H1 (cell line): ENCODE measurements around the gene ORAI1. TPM values are rescaled to one million over a fixed set of nuclear protein-coding genes. Genes with fewer than 3 reads are reported as not detected.
A peak's percentile ranks its signal among the peaks of the same experiment; 100 is the strongest.

Experiments
- CTCF ChIA-PET: fragments of 300-600 bp; sonication (Branson Sonifier 250); formaldehyde crosslinking; loops from one replicate; lab custom pipeline; 2021; ENCODE audit not compliant: partially characterized antibody; lab: Charles Lee
- POLR2A ChIA-PET: fragments of 300-600 bp; sonication (Branson Sonifier 250); formaldehyde crosslinking; loops from one replicate; lab custom pipeline; 2021; ENCODE audit warnings: inconsistent platforms; ENCODE audit not compliant: partially characterized antibody; lab: Charles Lee
- DNase-seq, 2 experiments: peaks; one replicate each; pipeline versions ENCODE4 v3.0.0 to v3.0.0-alpha.2; 2010 to 2022; ENCODE audit warnings: low spot score in 2 of 2, low read depth in 1 of 2, mixed read lengths in 1 of 2
- FAIRE-seq: peaks from 2 replicates; lab custom pipeline; 2011; peaks lifted over from hg19 to GRCh38; lab: Jason Lieb, UNC
- H2AFZ ChIP-seq: 2 replicates; pipeline ENCODE4 v1.8.1; 2012; ENCODE audit warnings: low read length, inconsistent platforms
- H2AK5ac ChIP-seq: 2 replicates; pipeline ENCODE4 v1.6.1; 2013; ENCODE audit warnings: low read depth, low read length
- H2BK120ac ChIP-seq: replicated peaks from 2 replicates; pipeline ENCODE3; 2013; ENCODE audit warnings: low read depth, low read length, inconsistent platforms
- H2BK12ac ChIP-seq: 2 replicates; pipeline ENCODE4 v1.6.1; 2013; ENCODE audit warnings: low read depth, low read length
- H2BK15ac ChIP-seq: 2 replicates; pipeline ENCODE4 v1.6.1; 2013; ENCODE audit warnings: low read length
- H2BK20ac ChIP-seq: 2 replicates; pipeline ENCODE4 v1.6.1; 2013; ENCODE audit warnings: low read length
- H2BK5ac ChIP-seq: 2 replicates; pipeline ENCODE4 v1.6.1; 2013; ENCODE audit warnings: low read depth, low read length
- H3K14ac ChIP-seq: 2 replicates; pipeline ENCODE4 v1.6.1; 2013; ENCODE audit warnings: inconsistent platforms; ENCODE audit not compliant: insufficient read length
- H3K18ac ChIP-seq: 2 replicates; pipeline ENCODE4 v1.6.1; 2013; ENCODE audit warnings: low read length; ENCODE audit errors: extremely low read depth
- H3K23ac ChIP-seq: 2 replicates; pipeline ENCODE4 v1.6.1; 2013; ENCODE audit warnings: inconsistent platforms; ENCODE audit not compliant: insufficient read length
- H3K23me2 ChIP-seq: 2 replicates; pipeline ENCODE4 v1.6.1; 2013; ENCODE audit warnings: low read depth, low read length
- H3K27ac ChIP-seq: 2 replicates; pipeline ENCODE4 v1.6.1; 2011; ENCODE audit warnings: low read depth, low read length, inconsistent platforms
- H3K27me3 ChIP-seq, 4 experiments: replicated peaks in 1 of 4; 1 replicate in 1 of 4; 2 replicates in 3 of 4; pipeline versions ENCODE4 v1.6.1 to v1.8.1; 2011 to 2013; ENCODE audit warnings: low read length in 3 of 4, mild to moderate bottlenecking in 3 of 4, inconsistent platforms in 2 of 4, mixed read lengths in 2 of 4, moderate library complexity in 1 of 4; ENCODE audit not compliant: control insufficient read depth in 3 of 4, insufficient read depth in 3 of 4; ENCODE audit errors: extremely low read depth in 1 of 4
- H3K36me3 ChIP-seq, 4 experiments: 2 replicates each; pipeline versions ENCODE4 v1.6.1 to v1.8.1; 2011 to 2013; ENCODE audit warnings: mild to moderate bottlenecking in 4 of 4, low read length in 3 of 4, moderate library complexity in 2 of 4, control low read depth in 1 of 4, inconsistent platforms in 1 of 4; ENCODE audit not compliant: insufficient read depth in 4 of 4, control insufficient read depth in 2 of 4
- H3K4ac ChIP-seq: replicated peaks from 2 replicates; pipeline ENCODE3; 2013; ENCODE audit warnings: low read length, low read depth, mixed read lengths, inconsistent platforms; ENCODE audit not compliant: insufficient read length
- H3K4me1 ChIP-seq, 4 experiments: replicated peaks in 1 of 4; 1 replicate in 1 of 4; 2 replicates in 3 of 4; pipeline versions ENCODE4 v1.6.1 to v1.8.1; 2011 to 2013; ENCODE audit warnings: low read length in 3 of 4, inconsistent platforms in 2 of 4, mixed read lengths in 1 of 4; ENCODE audit not compliant: insufficient read depth in 4 of 4, control insufficient read depth in 3 of 4
- H3K4me2 ChIP-seq, 2 experiments: 2 replicates each; pipeline versions ENCODE4 v1.6.1 to v1.8.1; 2011 to 2013; ENCODE audit warnings: low read depth in 2 of 2, low read length in 2 of 2, control low read depth in 1 of 2, inconsistent platforms in 1 of 2, mild to moderate bottlenecking in 1 of 2; ENCODE audit not compliant: insufficient read depth in 1 of 2
- H3K4me3 ChIP-seq, 4 experiments: fragments of 200-600, 300-600 bp in 1 of 4; sonication (generic), shearing (Covaris generic), sonication (Bioruptor Twin) in 1 of 4; 2 replicates each; pipeline versions ENCODE4 v1.5.1 to v1.8.1; 2011 to 2016; ENCODE audit warnings: low read length in 4 of 4, low read depth in 3 of 4, control low read depth in 2 of 4, inconsistent platforms in 2 of 4, mild to moderate bottlenecking in 2 of 4, mixed read lengths in 1 of 4, moderate library complexity in 1 of 4; ENCODE audit not compliant: insufficient read depth in 2 of 4; ENCODE audit errors: extremely low read depth in 1 of 4
- H3K56ac ChIP-seq: replicated peaks from 2 replicates; pipeline ENCODE3; 2013; ENCODE audit warnings: low read depth, mild to moderate bottlenecking, mixed read lengths, low read length, inconsistent platforms; ENCODE audit not compliant: insufficient read length
- H3K79me1 ChIP-seq: 2 replicates; pipeline ENCODE4 v1.6.1; 2013; ENCODE audit warnings: low read depth, low read length, control low read depth
- H3K79me2 ChIP-seq, 2 experiments: 2 replicates each; pipeline versions ENCODE4 v1.6.1 to v1.8.1; 2012 to 2013; ENCODE audit warnings: low read length in 2 of 2, mild to moderate bottlenecking in 2 of 2, inconsistent platforms in 1 of 2; ENCODE audit not compliant: insufficient read depth in 2 of 2, control insufficient read depth in 1 of 2
- H3K9ac ChIP-seq, 4 experiments: replicated peaks in 1 of 4; 1 replicate in 1 of 4; 2 replicates in 3 of 4; pipeline versions ENCODE4 v1.6.1 to v1.8.1; 2011 to 2013; ENCODE audit warnings: low read depth in 3 of 4, low read length in 3 of 4, control low read depth in 2 of 4, mild to moderate bottlenecking in 2 of 4, moderate library complexity in 2 of 4, inconsistent platforms in 1 of 4; ENCODE audit errors: extremely low read depth in 1 of 4
- H3K9me3 ChIP-seq, 2 experiments: 2 replicates each; pipeline versions ENCODE4 v1.6.1 to v1.8.1; 2012 to 2013; ENCODE audit warnings: mild to moderate bottlenecking in 2 of 2, moderate library complexity in 2 of 2, control low read depth in 1 of 2, inconsistent platforms in 1 of 2, low read depth in 1 of 2, low read length in 1 of 2, mixed read lengths in 1 of 2; ENCODE audit not compliant: insufficient read depth in 2 of 2
- H4K20me1 ChIP-seq, 2 experiments: replicated peaks in 1 of 2; 2 replicates each; pipeline versions ENCODE3 to v1.8.1; 2011 to 2013; ENCODE audit warnings: inconsistent platforms in 2 of 2, low read length in 2 of 2, mild to moderate bottlenecking in 1 of 2; ENCODE audit not compliant: insufficient read depth in 2 of 2, control insufficient read depth in 1 of 2
- H4K5ac ChIP-seq: 2 replicates; pipeline ENCODE4 v1.6.1; 2013; ENCODE audit warnings: low read length, low read depth, mixed read lengths, inconsistent platforms; ENCODE audit not compliant: insufficient read length
- H4K8ac ChIP-seq: 2 replicates; pipeline ENCODE4 v1.8.0; 2013; ENCODE audit warnings: mild to moderate bottlenecking, moderate library complexity, low read length, inconsistent platforms; ENCODE audit not compliant: insufficient read depth; ENCODE audit errors: extremely low read depth
- H4K91ac ChIP-seq: replicated peaks from 2 replicates; pipeline ENCODE3; 2013; ENCODE audit warnings: low read length, mixed read lengths, inconsistent platforms; ENCODE audit not compliant: insufficient read length
- ASH2L ChIP-seq: fragments of 200-600, 300-600 bp; sonication (generic); IDR thresholded peaks from one replicate; pipeline ENCODE4 v1.7.1; 2017; ENCODE audit warnings: low read length
- CBX5 ChIP-seq: fragments of 300-800, 300-1000 bp; sonication (generic); IDR thresholded peaks from 2 replicates; pipeline ENCODE4 v1.7.1; 2016; ENCODE audit warnings: antibody characterized with exemption, low read length, low read depth
- CTBP2 ChIP-seq: IDR thresholded peaks from 2 replicates; pipeline ENCODE4 v1.7.0; 2011; ENCODE audit warnings: borderline replicate concordance, mild to moderate bottlenecking, moderate library complexity, mixed read lengths, low read length; ENCODE audit not compliant: insufficient read depth, insufficient read length
- EGR1 ChIP-seq: IDR thresholded peaks from 2 replicates; pipeline ENCODE4 v1.6.1; 2011; ENCODE audit warnings: low read depth, low read length, borderline replicate concordance
- GABPA ChIP-seq: IDR thresholded peaks from 2 replicates; pipeline ENCODE4 v1.6.1; 2011; ENCODE audit warnings: mild to moderate bottlenecking, low read length, moderate library complexity, borderline replicate concordance; ENCODE audit not compliant: insufficient read depth
- KDM5A ChIP-seq: fragments of 200-600 bp; IDR thresholded peaks from 2 replicates; pipeline ENCODE4 v1.7.1; 2012; ENCODE audit warnings: mild to moderate bottlenecking, low read length, inconsistent platforms, mixed read lengths
- SRF ChIP-seq: IDR thresholded peaks from 2 replicates; pipeline ENCODE4 v1.6.1; 2011; ENCODE audit warnings: mild to moderate bottlenecking, low read depth, low read length, moderate library complexity
- WGBS, 2 experiments: shearing (Covaris generic) in 1 of 2; methylation state at CpG; one replicate each; pipeline versions ENCODE4 v1.1.6 to v1.1.7; 2013 to 2015; ENCODE audit warnings: low lambda C conversion rate in 2 of 2, mixed read lengths in 2 of 2, inconsistent platforms in 1 of 2, low coverage in 1 of 2, missing lambda C conversion rate in 1 of 2; ENCODE audit not compliant: insufficient replicate concordance in 2 of 2, insufficient coverage in 1 of 2, insufficient read length in 1 of 2; ENCODE audit errors: extremely low coverage in 1 of 2, missing lambda C conversion rate in 1 of 2; 5-methylcytosine and 5-hydroxymethylcytosine counted together
- long read RNA-seq, 2 experiments: library from RNA in 1 of 2; library from capped mRNA in 1 of 2; stranded (forward); transcript quantifications; one replicate each; pipeline ENCODE4 v2.0.0, GENCODE V29; 2021; ENCODE audit warnings: inconsistent platforms in 1 of 2
- polyA minus RNA-seq, 3 experiments: library from RNA; depleted of rRNA, polyadenylated mRNA; stranded (reverse); fragments of >200 nt; gene quantifications; 1 replicate in 2 of 3; 2 replicates in 1 of 3; pipeline ENCODE4 v1.2.3, GENCODE V29; 2011
- polyA plus RNA-seq, 7 experiments: library from polyadenylated mRNA; depleted of rRNA in 3 of 7; stranded (reverse) in 5 of 7; unstranded in 2 of 7; fragments of >200 nt in 5 of 7; fragments of 200-250 nt in 2 of 7; gene quantifications; 1 replicate in 5 of 7; 2 replicates in 1 of 7; 4 replicates in 1 of 7; pipeline versions ENCODE4 v1.2.1 to v1.2.3, GENCODE V29; 2011 to 2013; ENCODE audit warnings: missing spikeins in 2 of 7, mixed read lengths in 2 of 7
- total RNA-seq: library from RNA; stranded (reverse); fragmentation: NEBNext Ultra II Directional; extraction: Animal tissue kit (Norgen Biotek cat#: 25700); gene quantifications from 2 replicates; pipeline ENCODE4 v1.2.1, GENCODE V29; 2021
- TF ChIP-seq, protein P1 (sequence below): IDR thresholded peaks from 2 replicates; pipeline ENCODE4 v1.6.1; 2012; ENCODE audit warnings: inconsistent platforms

Gene ORAI1
- 28.4 and 29.9 TPM in 2 replicates for total RNA-seq
- polyA plus RNA-seq (2011; rRNA removed) = 71.5 and 101 TPM in 2 replicates
- polyA plus RNA-seq (2011; cell fraction: cytosol; rRNA removed) = 41.8 TPM
- polyA plus RNA-seq (2011; cell fraction: nucleus; rRNA removed) = 39.3 TPM
- 16.2 to 31.6 TPM (median 27.3 TPM) in 4 replicates for polyA plus RNA-seq (2012, experiment 1 of 2)
- 24.8 TPM for polyA plus RNA-seq (2012, experiment 2 of 2)
- 27.2 TPM for polyA plus RNA-seq (2013, experiment 1 of 2)
- 31.4 TPM for polyA plus RNA-seq (2013, experiment 2 of 2)
- polyA minus RNA-seq (2011; rRNA and poly(A)+ RNA removed) = 21.6 and 29.6 TPM in 2 replicates
- polyA minus RNA-seq (2011; cell fraction: cytosol; rRNA and poly(A)+ RNA removed) = 46.5 TPM
- polyA minus RNA-seq (2011; cell fraction: nucleus; rRNA and poly(A)+ RNA removed) = 26.7 TPM
- long read RNA-seq, experiment 1, transcript ORAI1-203 (2 exons, 2,138 nt) = major isoform, 56 of 74 reads
- long read RNA-seq, experiment 1, partial matches to known transcripts = 10 of 74 reads
- long read RNA-seq, experiment 1, other reads (novel, unspliced or antisense) = 6 of 74 reads
- long read RNA-seq, experiment 2, partial matches to known transcripts = 0 of 1 reads
- long read RNA-seq, experiment 2, other reads (novel, unspliced or antisense) = 1 of 1 reads

DNA sequence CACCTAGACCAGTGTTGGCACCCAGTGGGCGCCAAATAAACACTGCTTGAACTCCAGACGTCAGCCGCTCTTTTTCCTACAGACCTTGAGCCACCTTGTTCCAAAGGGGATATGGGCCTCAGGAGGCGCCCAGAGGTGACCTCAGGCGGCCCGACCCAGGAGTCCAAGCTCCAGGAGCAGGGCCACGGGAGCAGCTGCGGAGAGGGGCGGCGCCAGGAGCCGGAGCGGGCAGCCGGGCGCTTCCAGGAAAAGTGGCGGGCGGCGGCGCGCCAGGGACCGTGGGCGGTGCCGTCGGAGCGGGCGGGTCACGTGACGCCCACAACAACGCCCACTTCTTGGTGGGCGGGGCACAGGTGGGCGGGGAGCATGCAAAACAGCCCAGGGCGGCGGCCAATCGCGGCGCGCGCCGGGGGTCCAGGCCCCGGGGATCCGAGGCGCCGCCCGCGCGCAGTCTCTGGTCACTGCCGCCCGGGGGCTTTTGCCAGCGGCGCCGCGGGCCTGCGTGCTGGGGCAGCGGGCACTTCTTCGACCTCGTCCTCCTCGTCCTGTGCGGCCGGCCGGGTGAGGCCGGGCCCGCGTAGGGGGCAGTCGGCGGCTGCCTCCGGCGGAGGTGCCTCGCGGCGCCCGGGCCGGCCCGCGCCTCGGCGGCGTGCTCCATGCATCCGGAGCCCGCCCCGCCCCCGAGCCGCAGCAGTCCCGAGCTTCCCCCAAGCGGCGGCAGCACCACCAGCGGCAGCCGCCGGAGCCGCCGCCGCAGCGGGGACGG is at the start of gene ORAI1:
ORAI1 (plus strand) TSS at position 444 of the 766 bp plus-strand sequence.
- WGBS, 2 experiments = 6% methylated on average over 17 of the region's 92 CpGs; no CpG with 5 or more reads in 1 of the 2 experiments
- H3K4me3 ChIP-seq = peak within 1 kb of the TSS; percentile 61 to 93 (median 79)
- peak within 1 kb of the TSS; percentile 53 to 79 (median 72); a peak in 6 of 7 replicates for H3K9ac ChIP-seq
- H3K23me2 ChIP-seq = peaks cover 11% of the 10 kb centered on the region; the same call in 1 of the 2 replicates
- no peak within 1 kb of the TSS for H3K4ac ChIP-seq
- no peak within 1 kb of the TSS for H2BK15ac ChIP-seq
- POLR2A ChIA-PET = interaction anchor here (0.8 to 15.7 kb wide), 22 partner anchors 13 to 175 kb away, joined by 3 to 374 read pairs (median 6); partner anchors contain the start of genes KDM2B and MORN3
- no peaks in the 10 kb centered on the region; a peak in 1 of 8 replicates for H3K36me3 ChIP-seq
- H4K8ac ChIP-seq = peak within 1 kb of the TSS; percentile 89
- H3K79me1 ChIP-seq = peaks cover 17% of the 10 kb centered on the region
- H2BK5ac ChIP-seq = peak within 1 kb of the TSS; percentile 75; the same call in 1 of the 2 replicates
- peaks cover 4 to 12% of the 10 kb centered on the region in 2 experiments for H4K20me1 ChIP-seq
- no peaks in the 10 kb centered on the region for H3K27me3 ChIP-seq
- no peak within 1 kb of the TSS for H2AK5ac ChIP-seq
- H4K5ac ChIP-seq = peak within 1 kb of the TSS; percentile 89
- peaks cover 10 to 20% (median 14%) of the 10 kb centered on the region in 4 experiments for H3K4me1 ChIP-seq
- H2BK120ac ChIP-seq = no peak within 1 kb of the TSS
- peak within 1 kb of the TSS; percentile 44 for H4K91ac ChIP-seq
- H3K14ac ChIP-seq = no peak within 1 kb of the TSS
- no peak within 1 kb of the TSS for H3K23ac ChIP-seq
- H3K9me3 ChIP-seq = no peaks in the 10 kb centered on the region
- H2BK12ac ChIP-seq = 0 out of 2 replicates have a peak within 1 kb of the TSS, but pooled peaks have one; percentile 55
- no peak within 1 kb of the TSS for H2BK20ac ChIP-seq
- H3K27ac ChIP-seq = peak within 1 kb of the TSS; percentile 72
- H3K79me2 ChIP-seq = peaks cover 3 to 41% of the 10 kb centered on the region in 2 experiments
- no peak for FAIRE-seq
- peak within 1 kb of the TSS; percentile 85 to 91 for H3K4me2 ChIP-seq
- H3K18ac ChIP-seq = no peak within 1 kb of the TSS
- 0 out of 2 replicates have a peak within 1 kb of the TSS, but pooled peaks have one; percentile 28 for H2AFZ ChIP-seq
- CTCF ChIA-PET = interaction anchor here (0.5 to 7.1 kb wide), 27 partner anchors 10 to 186 kb away, joined by 3 to 50 read pairs (median 6); partner anchors contain the start of genes KDM2B and MORN3
- H3K56ac ChIP-seq = no peak within 1 kb of the TSS
- DNase-seq = peak; percentile 73 to 98
- TF ChIP-seq KDM5A = no peak
- no peak for TF ChIP-seq ASH2L
- TF ChIP-seq SRF = no peak
- peak; percentile 88 for TF ChIP-seq EGR1
- TF ChIP-seq CTBP2 = no peak
- TF ChIP-seq CBX5 = no peak
- TF ChIP-seq, protein P1, sequence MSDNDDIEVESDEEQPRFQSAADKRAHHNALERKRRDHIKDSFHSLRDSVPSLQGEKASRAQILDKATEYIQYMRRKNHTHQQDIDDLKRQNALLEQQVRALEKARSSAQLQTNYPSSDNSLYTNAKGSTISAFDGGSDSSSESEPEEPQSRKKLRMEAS = peak; percentile 48
- no peak for TF ChIP-seq GABPA
